HEK293T (cell line): ENCODE measurements around the gene GRIK4.

Source experiments
- ARNT ChIP-seq: fragments of 450-650 bp; IDR thresholded peaks from 2 replicates; pipeline ENCODE4 v1.6.1; 2017; ENCODE audit warnings: mild to moderate bottlenecking
- BHLHE40 ChIP-seq: fragments of 450-650 bp; IDR thresholded peaks from 2 replicates; pipeline ENCODE4 v1.6.1; 2016; ENCODE audit warnings: mild to moderate bottlenecking, moderate library complexity, borderline replicate concordance
- CTBP1 ChIP-seq: fragments of 450-650 bp; IDR thresholded peaks from 2 replicates; pipeline ENCODE4 v1.6.1; 2016; ENCODE audit warnings: borderline replicate concordance
- ELF4 ChIP-seq: fragments of 450-650 bp; IDR thresholded peaks from 2 replicates; pipeline ENCODE4 v1.6.1; 2017; ENCODE audit warnings: antibody characterized with exemption
- FOXA1 ChIP-seq: fragments of 450-650 bp; IDR thresholded peaks from 2 replicates; pipeline ENCODE4 v1.6.1; 2016; ENCODE audit warnings: mild to moderate bottlenecking
- FOXK2 ChIP-seq: fragments of 450-650 bp; IDR thresholded peaks from 2 replicates; pipeline ENCODE4 v1.6.1; 2016; ENCODE audit warnings: mild to moderate bottlenecking
- FOXM1 ChIP-seq: fragments of 450-650 bp; IDR thresholded peaks from 2 replicates; pipeline ENCODE4 v1.6.1; 2017; ENCODE audit warnings: mild to moderate bottlenecking, borderline replicate concordance
- HDGF ChIP-seq: fragments of 450-650 bp; IDR thresholded peaks from 2 replicates; pipeline ENCODE4 v1.6.1; 2017; ENCODE audit warnings: antibody characterized with exemption, borderline replicate concordance
- L3MBTL2 ChIP-seq: fragments of 450-650 bp; conservative IDR thresholded peaks from 2 replicates; pipeline ENCODE4 v1.6.1; 2016; ENCODE audit warnings: mild to moderate bottlenecking
- LEF1 ChIP-seq: fragments of 450-650 bp; IDR thresholded peaks from 2 replicates; pipeline ENCODE4 v1.6.1; 2017; ENCODE audit warnings: mild to moderate bottlenecking, borderline replicate concordance
- SP1 ChIP-seq: fragments of 450-650 bp; IDR thresholded peaks from 2 replicates; pipeline ENCODE4 v1.6.1; 2017
- TARDBP ChIP-seq: fragments of 450-650 bp; IDR thresholded peaks from 2 replicates; pipeline ENCODE4 v1.6.1; 2016
- ZNF384 ChIP-seq: fragments of 450-650 bp; IDR thresholded peaks from 2 replicates; pipeline ENCODE4 v1.6.1; 2016

DNA sequence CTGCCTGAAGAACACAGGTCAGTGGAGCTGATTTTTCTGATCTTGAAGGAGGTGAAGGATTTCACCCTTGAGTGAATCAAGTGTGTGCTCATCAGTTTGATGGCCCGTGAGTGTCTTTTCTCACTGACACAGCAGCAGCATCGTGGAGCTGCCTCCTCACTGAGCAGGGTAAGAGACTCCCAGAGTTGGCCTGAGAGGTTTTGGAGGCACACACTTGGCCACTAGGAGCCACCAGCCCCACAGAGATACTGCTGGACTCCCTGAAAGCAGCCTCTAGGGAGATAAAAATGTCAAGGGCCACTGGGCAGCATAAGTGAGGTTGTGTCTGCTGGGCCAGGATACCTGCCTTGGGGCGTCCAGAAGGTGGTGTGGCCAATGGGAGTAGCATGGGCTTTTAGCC is 245.4 kb downstream of the GRIK4 start:
- TF ChIP-seq ELF4 (no peak), FOXA1 (no peak), SP1 (no peak), BHLHE40 (no peak), FOXM1 (no peak), FOXK2 (no peak), HDGF (no peak), ARNT (no peak), LEF1 (no peak), TARDBP (no peak), CTBP1 (no peak), ZNF384 (no peak), L3MBTL2 (no peak)
